ENCODE measurements around the gene KANSL1.

- TF ChIP-seq REST (IDR thresholded peaks at IDR 0.05; ENCODE audit: insufficient read depth in 1 of 2, low read depth in 2 of 2, low read length in 2 of 2) (no peak), POLR2AphosphoS5 (IDR thresholded peaks at IDR 0.05; ENCODE audit: low read depth, low read length) (no peak)
These were observed 73.2 kb downstream of the KANSL1 start for GRCh38 chr17:46120078-46120477.
